ENCODE data around the gene UBE2U.
"Not testable (repeated sequence)": the region's sequence is repeated elsewhere in the genome, so short reads cannot be mapped to it uniquely, and the experiment has no call there.

The UBE2U gene

GRCh38 chr1:64241069-64241468 is 37.6 kb downstream of the UBE2U start:
- DNase-seq, result no peak

- DNase-seq, result no peak
Measured at GRCh38 chr1:64242895-64243756, 39.7 kb downstream of the UBE2U start.

GRCh38 chr1:64243757-64244080 is 40.3 kb downstream of the UBE2U start:
- no peak for DNase-seq

GRCh38 chr1:64245495-64245894 is 42.1 kb downstream of the UBE2U start:
- no peak for DNase-seq

GRCh38 chr1:64246294-64246917 is 43.0 kb downstream of the UBE2U start:
- no peak for DNase-seq

- DNase-seq, result no peak
Measured at GRCh38 chr1:64248065-64248464, 44.6 kb downstream of the UBE2U start.

GRCh38 chr1:64250472-64250871 is 47.0 kb downstream of the UBE2U start:
- DNase-seq, result not testable (repeated sequence)

- no peak for DNase-seq
Measured at GRCh38 chr1:64251971-64252370, 48.5 kb downstream of the UBE2U start.

- DNase-seq, result not testable (repeated sequence)
Measured at GRCh38 chr1:64257233-64257632, 53.8 kb downstream of the UBE2U start.

- not testable (repeated sequence) for DNase-seq
Measured at GRCh38 chr1:64258444-64258843, 55.0 kb downstream of the UBE2U start.

- DNase-seq, result no peak
Measured at GRCh38 chr1:64263335-64263734, 59.9 kb downstream of the UBE2U start.

- DNase-seq, result no peak
Measured at GRCh38 chr1:64263856-64264255, 60.4 kb downstream of the UBE2U start.

GRCh38 chr1:64265141-64265540 is 61.7 kb downstream of the UBE2U start:
- no peak for DNase-seq

GRCh38 chr1:64266991-64267390 is 63.6 kb downstream of the UBE2U start:
- no peak for DNase-seq

GRCh38 chr1:64268653-64269557 is 65.5 kb downstream of the UBE2U start:
- peak; percentile 76 for DNase-seq

- DNase-seq, result no peak
Measured at GRCh38 chr1:64269558-64269884, 66.1 kb downstream of the UBE2U start.

GRCh38 chr1:64280001-64280400 is 76.6 kb downstream of the UBE2U start:
- DNase-seq, result no peak

- DNase-seq, result no peak
Measured at GRCh38 chr1:64282351-64282750, 78.9 kb downstream of the UBE2U start.

- DNase-seq, result no peak
Measured at GRCh38 chr1:64287071-64287470, 83.6 kb downstream of the UBE2U start.

GRCh38 chr1:64290420-64290819 is 87.0 kb downstream of the UBE2U start:
- no peak for DNase-seq

- no peak for DNase-seq
Measured at GRCh38 chr1:64291931-64292330, 88.5 kb downstream of the UBE2U start.

- DNase-seq, result no peak
Measured at GRCh38 chr1:64292399-64292798, 89.0 kb downstream of the UBE2U start.

GRCh38 chr1:64293820-64294219 is 90.4 kb downstream of the UBE2U start:
- DNase-seq, result no peak

GRCh38 chr1:64295136-64295535 is 91.7 kb downstream of the UBE2U start:
- no peak for DNase-seq

Measured in CD4-positive, alpha-beta T cell treated with Interleukin-6 for 4 hours (primary cell).